LNCAP (cell line): Measurements from ENCODE around the gene BRINP2.

ENCODE experiments used
- TF ChIP-seq, protein P1 (sequence below): fragments of 450-650 bp; IDR thresholded peaks from 2 replicates; pipeline ENCODE4 v1.5.1; 2017; ENCODE audit warnings: mild to moderate bottlenecking

Gene BRINP2

GRCh38 chr1:177281901-177282300, 111.1 kb downstream of the BRINP2 start:
- TF ChIP-seq, protein P1, sequence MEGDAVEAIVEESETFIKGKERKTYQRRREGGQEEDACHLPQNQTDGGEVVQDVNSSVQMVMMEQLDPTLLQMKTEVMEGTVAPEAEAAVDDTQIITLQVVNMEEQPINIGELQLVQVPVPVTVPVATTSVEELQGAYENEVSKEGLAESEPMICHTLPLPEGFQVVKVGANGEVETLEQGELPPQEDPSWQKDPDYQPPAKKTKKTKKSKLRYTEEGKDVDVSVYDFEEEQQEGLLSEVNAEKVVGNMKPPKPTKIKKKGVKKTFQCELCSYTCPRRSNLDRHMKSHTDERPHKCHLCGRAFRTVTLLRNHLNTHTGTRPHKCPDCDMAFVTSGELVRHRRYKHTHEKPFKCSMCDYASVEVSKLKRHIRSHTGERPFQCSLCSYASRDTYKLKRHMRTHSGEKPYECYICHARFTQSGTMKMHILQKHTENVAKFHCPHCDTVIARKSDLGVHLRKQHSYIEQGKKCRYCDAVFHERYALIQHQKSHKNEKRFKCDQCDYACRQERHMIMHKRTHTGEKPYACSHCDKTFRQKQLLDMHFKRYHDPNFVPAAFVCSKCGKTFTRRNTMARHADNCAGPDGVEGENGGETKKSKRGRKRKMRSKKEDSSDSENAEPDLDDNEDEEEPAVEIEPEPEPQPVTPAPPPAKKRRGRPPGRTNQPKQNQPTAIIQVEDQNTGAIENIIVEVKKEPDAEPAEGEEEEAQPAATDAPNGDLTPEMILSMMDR: no peak

GRCh38 chr1:177282976-177283375, 112.2 kb downstream of the BRINP2 start:
- TF ChIP-seq, protein P1: no peak

DNA sequence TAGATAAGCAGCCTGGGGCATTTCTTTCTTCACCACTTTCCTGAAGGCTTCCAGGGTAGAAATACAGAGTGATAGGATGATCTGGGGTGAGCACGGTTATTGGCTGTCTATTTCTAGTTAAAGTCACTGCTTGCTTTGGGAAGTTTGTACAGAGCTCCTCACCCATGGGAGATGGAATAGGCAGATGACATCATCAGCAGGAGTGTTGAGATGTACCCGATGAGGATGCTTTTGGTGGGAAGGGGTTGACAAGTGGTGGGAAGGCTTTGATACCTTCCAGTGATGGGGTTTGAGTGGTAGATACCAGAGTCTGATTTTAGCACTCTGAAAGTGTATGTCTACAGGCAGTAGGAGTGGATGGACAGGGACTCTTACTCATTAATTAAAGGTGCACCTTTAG, 112.6 kb downstream of the BRINP2 start:
- TF ChIP-seq, protein P1: no peak

- TF ChIP-seq, protein P1: no peak
Measured at GRCh38 chr1:177286396-177286795, 115.6 kb downstream of the BRINP2 start.

GRCh38 chr1:177287270-177287669, 116.5 kb downstream of the BRINP2 start:
- TF ChIP-seq, protein P1: no peak

GRCh38 chr1:177287994-177288393, 117.2 kb downstream of the BRINP2 start:
- TF ChIP-seq, protein P1: no peak

- TF ChIP-seq, protein P1: no peak
Measured at GRCh38 chr1:177289532-177289931, 118.8 kb downstream of the BRINP2 start.

GRCh38 chr1:177300431-177300830, 129.7 kb downstream of the BRINP2 start:
- TF ChIP-seq, protein P1: no peak
